Urinary bladder (tissue), 4 donors: Measurements from ENCODE around the gene SHISA7. TPM values are rescaled to one million over a fixed set of nuclear protein-coding genes. Genes with fewer than 3 reads are reported as not detected.

Experiments used
- DNase-seq: peaks from one replicate; pipeline ENCODE4 v3.0.0-alpha.2; 2015; ENCODE audit errors: extremely low spot score
- H3K27ac ChIP-seq: one replicate; pipeline ENCODE4 v1.5.1; 2013; ENCODE audit warnings: low read depth, mild to moderate bottlenecking, moderate library complexity
- H3K36me3 ChIP-seq: one replicate; pipeline ENCODE4 v1.6.1; 2013; ENCODE audit warnings: mild to moderate bottlenecking, moderate library complexity; ENCODE audit not compliant: insufficient read depth
- H3K4me1 ChIP-seq: one replicate; pipeline ENCODE4 v1.6.1; 2013; ENCODE audit warnings: mild to moderate bottlenecking, moderate library complexity; ENCODE audit not compliant: insufficient read depth
- H3K4me3 ChIP-seq: one replicate; pipeline ENCODE4 v1.5.1; 2013; ENCODE audit warnings: low read depth, low read length
- WGBS: extraction: QIAGEN DNeasy Blood & Tissue Kit; methylation state at CpG from one replicate; pipeline ENCODE4 v1.1.7; 2013; 5-methylcytosine and 5-hydroxymethylcytosine counted together
- polyA plus RNA-seq: library from polyadenylated mRNA; stranded (reverse); fragments of 200-250 nt; gene quantifications from one replicate; pipeline ENCODE4 v1.2.3, GENCODE V29; 2013
- total RNA-seq: library from RNA; depleted of rRNA; stranded (reverse); fragments of >200 nt; gene quantifications from one replicate; pipeline ENCODE4 v1.2.3, GENCODE V29; 2014
- donor health status: healthy with polysubstance abuse.
- donor health status: healthy.

SHISA7 gene
- total and polyA plus RNA-seq, 2 donors = 0.05 to 0.16 TPM

- 81% methylated on average over 11 of the region's 11 CpGs for WGBS
Observed at GRCh38 chr19:55462722-55463121, 19.6 kb upstream of the SHISA7 start.

GRCh38 chr19:55461974-55462626 is 19.0 kb upstream of the SHISA7 start:
- Histone ChIP-seq H3K36me3 (no peaks in the 10 kb centered on the region), H3K27ac (no peak overlapping the region), H3K4me3 (peak overlapping the region; percentile 52), H3K4me1 (peaks cover 2% of the 10 kb centered on the region)
- WGBS = 10% methylated on average over 27 of the region's 27 CpGs
- DNase-seq = no peak

More at GRCh38 chr19:55462722-55463121, 19.6 kb upstream of the SHISA7 start:
- Histone ChIP-seq H3K36me3 (no peaks in the 10 kb centered on the region), H3K4me3 (no peak overlapping the region), H3K27ac (no peak overlapping the region), H3K4me1 (peaks cover 2% of the 10 kb centered on the region)
- DNase-seq = no peak

- DNase-seq = peak; percentile 99
- Histone ChIP-seq H3K27ac (peak within 1 kb of the TSS; percentile 78), H3K36me3 (no peaks in the 10 kb centered on the region), H3K4me3 (peak within 1 kb of the TSS; percentile 80), H3K4me1 (peaks cover 2% of the 10 kb centered on the region)
- WGBS = 1% methylated on average over 54 of the region's 54 CpGs
Observed at GRCh38 chr19:55461259-55461973, 18.3 kb upstream of the SHISA7 start, which contains the start of gene ISOC2. ISOC2 (minus strand) TSS chr19:55461642; CDS start chr19:55456486, 5,156 bp downstream.

DNA sequence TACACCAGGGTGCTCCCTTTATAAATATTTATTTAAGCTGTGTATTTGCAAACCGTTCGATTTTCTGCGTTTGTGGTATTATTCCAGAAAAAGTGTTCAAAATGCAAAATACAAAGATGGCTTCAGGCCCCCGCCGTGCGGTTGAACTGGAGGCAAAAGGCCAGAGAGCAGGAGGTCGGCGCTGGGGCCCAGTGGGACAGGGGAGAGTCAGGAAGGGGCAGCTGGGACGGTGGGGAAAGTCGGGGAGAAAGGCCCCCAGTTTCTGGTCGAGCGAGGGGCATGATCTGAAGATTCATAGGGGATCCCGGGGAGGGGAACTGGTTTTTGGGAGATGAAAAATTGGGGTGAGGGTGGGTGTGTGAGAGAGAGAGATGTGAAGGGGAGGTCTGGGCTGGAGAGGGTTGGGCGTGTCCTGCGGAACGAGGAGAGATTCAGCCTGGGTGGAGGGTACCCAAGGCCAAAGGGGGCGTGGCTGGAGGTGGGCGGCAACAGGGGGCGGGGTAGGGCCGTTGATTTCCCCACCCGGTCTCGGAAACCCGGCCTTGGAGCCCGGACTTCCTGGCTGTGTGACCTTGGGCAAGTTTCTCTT is 17.7 kb upstream of the SHISA7 start:
- H3K27ac ChIP-seq = peak overlapping the region; percentile 78
- WGBS = 6% methylated on average over 23 of the region's 24 CpGs

GRCh38 chr19:55459950-55460657 is 17.0 kb upstream of the SHISA7 start:
- H3K27ac ChIP-seq = peak overlapping the region; percentile 30
- WGBS = 18% methylated on average over 16 of the region's 16 CpGs
- no peak for DNase-seq
- H3K4me1 ChIP-seq = peaks cover 2% of the 10 kb centered on the region
- H3K36me3 ChIP-seq = no peaks in the 10 kb centered on the region
- H3K4me3 ChIP-seq = peak overlapping the region; percentile 17

More for the DNA sequence above, 17.7 kb upstream of the SHISA7 start:
- DNase-seq = no peak
- H3K4me1 ChIP-seq = peaks cover 2% of the 10 kb centered on the region
- peak overlapping the region; percentile 80 for H3K4me3 ChIP-seq
- H3K36me3 ChIP-seq = no peaks in the 10 kb centered on the region

GRCh38 chr19:55459551-55459949 is 16.4 kb upstream of the SHISA7 start:
- Histone ChIP-seq H3K4me3 (no peak overlapping the region), H3K36me3 (no peaks in the 10 kb centered on the region), H3K4me1 (peaks cover 2% of the 10 kb centered on the region), H3K27ac (no peak overlapping the region)
- 50% methylated on average over 8 of the region's 8 CpGs for WGBS
- no peak for DNase-seq

DNA sequence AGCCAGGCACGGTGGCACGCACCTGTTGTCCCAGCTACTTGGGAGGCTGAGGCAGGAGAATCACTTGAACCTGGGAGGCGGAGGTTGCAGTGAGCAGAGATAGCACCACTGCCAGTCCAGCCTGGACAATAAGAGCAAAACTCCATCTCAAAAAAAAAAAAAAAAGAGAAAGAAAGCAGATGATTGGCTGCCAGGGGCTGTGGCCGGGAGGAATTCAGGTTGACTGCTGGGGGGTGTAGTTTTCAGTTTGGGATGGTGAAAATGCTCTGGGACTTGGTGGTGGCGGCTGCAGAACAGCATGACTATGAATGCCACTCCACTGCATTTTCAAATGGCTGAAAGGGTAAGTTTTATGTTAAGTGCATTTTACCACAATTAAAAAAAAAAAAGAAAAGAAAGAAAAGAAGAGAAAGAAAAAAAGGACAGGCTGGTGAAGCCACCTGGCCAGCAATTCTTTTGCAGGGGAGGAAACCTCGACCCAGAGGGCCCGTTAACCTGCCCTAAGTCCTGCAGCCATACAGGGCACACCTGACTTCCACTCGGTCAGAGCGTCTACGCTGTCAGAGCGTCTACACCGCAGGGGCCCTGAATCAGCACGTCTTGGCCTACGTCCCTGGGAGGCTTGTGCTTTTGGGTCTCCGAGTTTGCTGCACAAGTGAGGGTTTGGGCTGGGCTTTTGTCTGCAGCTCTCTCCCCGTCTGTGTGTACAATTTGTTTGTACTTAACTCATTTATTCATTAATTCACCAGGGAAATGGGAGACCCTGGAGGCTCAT is 14.8 kb upstream of the SHISA7 start:
- Histone ChIP-seq H3K4me1 (peaks cover 2% of the 10 kb centered on the region), H3K27ac (no peak overlapping the region), H3K4me3 (no peak overlapping the region), H3K36me3 (no peaks in the 10 kb centered on the region)
- DNase-seq = no peak
- 87% methylated on average over 16 of the region's 16 CpGs for WGBS

- no peak for DNase-seq
- H3K4me3 ChIP-seq = no peak overlapping the region
- H3K27ac ChIP-seq = no peak overlapping the region
- H3K36me3 ChIP-seq = no peaks in the 10 kb centered on the region
- peaks cover 2% of the 10 kb centered on the region for H3K4me1 ChIP-seq
- WGBS = 93% methylated on average over 14 of the region's 14 CpGs
Observed at GRCh38 chr19:55456347-55456746, 13.2 kb upstream of the SHISA7 start.

DNA sequence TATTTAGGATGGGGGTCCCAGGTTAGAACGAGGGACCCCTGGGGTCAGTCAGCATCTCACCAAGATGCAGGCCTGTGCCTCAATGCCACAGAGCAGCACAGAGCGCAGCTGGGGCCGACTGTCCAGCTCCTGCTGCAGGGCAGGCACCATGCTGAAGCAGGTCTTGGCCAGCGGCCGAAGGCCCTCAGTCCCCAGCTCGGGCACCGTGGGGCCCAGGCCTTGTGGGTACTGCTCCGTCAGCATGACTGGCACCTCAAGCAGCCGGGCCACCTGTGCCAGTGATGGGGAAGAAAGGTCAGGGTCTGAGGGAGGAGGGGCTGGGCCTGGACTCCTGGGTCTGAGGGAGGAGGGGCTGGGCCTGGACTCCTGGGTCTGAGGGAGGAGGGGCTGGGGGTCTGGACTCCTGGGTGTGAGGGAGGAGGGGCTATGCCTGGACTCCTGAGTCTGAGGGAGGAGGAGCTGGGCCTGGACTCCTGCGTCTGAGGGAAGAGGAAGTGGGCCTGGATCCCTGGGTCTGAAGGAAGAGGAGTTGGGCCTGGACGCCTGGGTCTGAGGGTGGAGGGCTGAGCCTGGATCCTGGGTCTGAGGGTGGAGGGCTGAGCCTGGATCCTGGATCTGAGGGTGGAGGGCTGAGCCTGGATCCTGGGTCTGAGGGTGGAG is 12.6 kb upstream of the SHISA7 start:
- WGBS = 89% methylated on average over 11 of the region's 11 CpGs
- Histone ChIP-seq H3K27ac (no peak overlapping the region), H3K36me3 (no peaks in the 10 kb centered on the region), H3K4me1 (peaks cover under 1% of the 10 kb centered on the region), H3K4me3 (no peak overlapping the region)
- DNase-seq = no peak

DNA sequence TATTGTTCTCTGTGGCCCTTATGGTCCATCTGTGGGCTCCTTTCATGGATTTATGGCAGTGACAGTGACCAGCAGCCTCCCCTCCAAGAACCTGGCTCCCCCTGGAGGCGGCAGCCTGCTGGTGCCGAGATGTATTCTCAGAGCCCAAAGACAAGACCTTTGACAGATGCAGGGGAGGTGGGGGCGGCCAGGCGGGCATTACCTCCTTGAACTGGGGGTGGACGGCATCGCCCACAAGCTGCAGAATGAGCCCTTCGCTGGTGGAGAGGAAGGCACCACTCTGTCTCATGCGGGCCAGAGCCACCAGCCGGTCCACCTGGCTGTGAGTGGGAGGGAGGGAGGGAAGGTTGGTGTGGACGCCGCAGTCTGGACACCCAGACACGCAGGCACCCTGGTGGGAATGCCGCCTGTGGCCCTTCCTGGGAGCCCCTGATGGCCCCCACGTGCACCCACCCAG is 11.7 kb upstream of the SHISA7 start:
- Histone ChIP-seq H3K4me1 (no peaks in the 10 kb centered on the region), H3K36me3 (no peaks in the 10 kb centered on the region), H3K4me3 (no peak overlapping the region), H3K27ac (no peak overlapping the region)
- WGBS = 77% methylated on average over 14 of the region's 14 CpGs
- DNase-seq = no peak

DNA sequence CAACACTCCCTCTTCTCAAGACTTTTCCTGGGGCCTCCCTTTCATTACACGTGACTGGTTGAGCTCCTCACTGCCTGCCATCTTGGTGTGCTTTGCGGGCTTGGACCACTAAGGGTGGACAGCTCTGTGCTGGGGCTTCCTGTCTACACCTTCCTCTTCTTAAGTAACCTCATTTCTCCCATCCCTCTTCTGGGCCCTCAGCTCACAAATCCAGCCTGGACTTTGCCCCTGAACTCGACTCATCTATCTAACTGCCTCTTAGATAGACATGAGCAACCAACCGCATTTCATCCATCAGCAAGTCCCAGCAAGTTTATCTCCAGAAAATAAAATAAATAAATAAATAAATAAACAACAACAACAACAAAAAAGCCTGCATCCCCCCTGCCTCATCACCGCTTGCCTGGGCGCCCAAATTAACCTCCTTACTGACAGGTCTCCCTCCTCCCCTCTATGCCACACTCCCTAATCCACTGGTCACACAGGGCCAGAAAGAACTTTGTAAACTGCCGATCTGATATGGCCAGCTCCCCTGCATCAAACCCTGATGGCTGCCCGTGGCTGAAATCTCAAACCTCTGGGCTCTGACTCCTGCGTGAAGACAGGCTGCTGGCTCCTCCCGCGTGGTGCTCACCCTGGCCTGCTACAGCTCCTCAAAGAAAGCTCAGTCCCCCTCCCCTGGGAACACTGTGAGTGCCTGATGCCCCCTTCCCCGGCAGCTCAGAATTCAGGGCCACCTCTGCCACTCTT is 10.6 kb upstream of the SHISA7 start:
- Histone ChIP-seq H3K4me1 (no peaks in the 10 kb centered on the region), H3K4me3 (no peak overlapping the region), H3K27ac (no peak overlapping the region), H3K36me3 (no peaks in the 10 kb centered on the region)
- 91% methylated on average over 12 of the region's 12 CpGs for WGBS
- no peak for DNase-seq

- Histone ChIP-seq H3K4me1 (no peaks in the 10 kb centered on the region), H3K4me3 (no peak overlapping the region), H3K27ac (no peak overlapping the region), H3K36me3 (no peaks in the 10 kb centered on the region)
- peak; percentile 80 for DNase-seq
- 10% methylated on average over 34 of the region's 34 CpGs for WGBS
Observed at GRCh38 chr19:55452749-55453346, 9.7 kb upstream of the SHISA7 start.
